Right lobe of liver (tissue), 6 donors: ENCODE results near the gene TCF7L2. TPM values are rescaled to one million over a fixed set of nuclear protein-coding genes. Genes with fewer than 3 reads are reported as not detected.

ENCODE experiments used
- ATAC-seq, 4 donors: fragments of 200-7000 bp; cut with Tn5 transposase; one replicate each; pipeline ENCODE4 v1.9.1; 2020; ENCODE audit warnings: mild to moderate bottlenecking in 4 of 4, moderate library complexity in 4 of 4
- DNase-seq, 3 donors: peaks; one replicate each; pipeline ENCODE4 v3.0.0-alpha.2; 2020
- H3K27ac ChIP-seq, 3 donors: fragments of 200-600 bp; one replicate each; pipeline ENCODE4 v1.8.0; 2022
- H3K27me3 ChIP-seq, 2 donors: fragments of 200-600 bp; one replicate each; pipeline ENCODE4 v1.8.0; 2022
- H3K36me3 ChIP-seq, 4 donors: fragments of 200-600 bp; sonication (generic) in 1 of 4; one replicate each; pipeline versions ENCODE4 v1.5.1 to v1.8.0; 2017 to 2022; ENCODE audit warnings: control low read depth in 1 of 4
- H3K4me1 ChIP-seq, 4 donors: fragments of 200-600 bp; sonication (generic) in 1 of 4; one replicate each; pipeline versions ENCODE4 v1.5.1 to v1.8.0; 2017 to 2022; ENCODE audit warnings: control low read depth in 1 of 4
- H3K4me3 ChIP-seq, 3 donors: fragments of 200-600 bp; one replicate each; pipeline ENCODE4 v1.8.0; 2022
- H3K9me3 ChIP-seq, 4 donors: fragments of 200-600 bp; sonication (generic) in 1 of 4; one replicate each; pipeline versions ENCODE4 v1.5.1 to v1.8.0; 2017 to 2022; ENCODE audit warnings: control low read depth in 1 of 4
- POLR2A ChIP-seq: fragments of 450-650 bp; IDR thresholded peaks from one replicate; pipeline ENCODE4 v1.6.1; 2017; ENCODE audit warnings: antibody characterized with exemption, mild to moderate bottlenecking
- WGBS: methylation state at CpG from one replicate; pipeline ENCODE4 v1.1.6; 2018; ENCODE audit warnings: low coverage, low lambda C conversion rate; ENCODE audit not compliant: insufficient coverage; ENCODE audit errors: missing lambda C conversion rate; 5-methylcytosine and 5-hydroxymethylcytosine counted together
- intact Hi-C, 2 donors: fragments of 100-400 bp; cut with DNase I; formaldehyde crosslinking; loops; one replicate each; pipeline versions ENCODE4 v1.11.2 to v1.14.1; 2022
- total RNA-seq, 6 experiments: library from RNA; depleted of rRNA in 2 of 6; stranded (reverse); fragments of >200 nt in 2 of 6; fragmentation: NEBNext Ultra II Directional in 3 of 6; extraction: Animal tissue kit (Norgen Biotek cat#: 25700) in 3 of 6; gene quantifications; one replicate each; pipeline versions ENCODE4 v1.1.0 to v1.2.4, GENCODE V29; 2016 to 2023
- TF ChIP-seq, protein P1 (sequence below), 4 donors: fragments of 200-600 bp in 3 of 4; fragments of 450-650 bp in 1 of 4; IDR thresholded peaks; one replicate each; pipeline versions ENCODE4 v1.5.1 to v1.8.0; 2016 to 2022; ENCODE audit warnings: antibody characterized with exemption in 4 of 4, mild to moderate bottlenecking in 2 of 4
- donor health status: DM: no; HTN: yes; CAD: no.
- donor health status: DM: no; HTN: no; CAD: no.
- donor health status: DM: no; HTN: no; CAD: no.
- donor health status: DM: no; HTN: yes; CAD: no.
- donor health status: DM: no; HTN: yes; CAD: no.

TCF7L2 gene
- total RNA-seq, 6 experiments from 2014 or later, result 9.4 to 33.2 (median 16.7) TPM

DNA sequence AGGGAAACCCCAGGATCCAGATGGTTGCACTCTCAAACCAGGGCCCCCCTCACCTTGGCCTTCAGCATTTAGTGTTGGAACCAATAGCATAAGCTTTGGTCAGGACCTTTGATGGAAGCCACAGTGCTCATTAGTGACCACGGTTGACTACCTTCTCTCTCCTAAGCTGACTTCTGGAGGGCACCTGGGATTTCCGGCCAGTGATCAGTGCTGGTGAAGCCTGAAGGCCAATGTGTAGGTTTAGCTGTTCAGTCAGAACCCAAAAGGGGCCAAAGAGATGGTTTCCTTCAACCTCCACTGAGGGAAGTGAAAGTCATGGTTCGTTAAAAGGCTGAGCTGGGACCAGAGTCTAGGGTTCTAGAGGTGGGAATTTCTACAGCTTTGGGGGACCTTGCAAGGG lies 46.4 kb downstream of the TCF7L2 start:
- TF ChIP-seq, protein P1, sequence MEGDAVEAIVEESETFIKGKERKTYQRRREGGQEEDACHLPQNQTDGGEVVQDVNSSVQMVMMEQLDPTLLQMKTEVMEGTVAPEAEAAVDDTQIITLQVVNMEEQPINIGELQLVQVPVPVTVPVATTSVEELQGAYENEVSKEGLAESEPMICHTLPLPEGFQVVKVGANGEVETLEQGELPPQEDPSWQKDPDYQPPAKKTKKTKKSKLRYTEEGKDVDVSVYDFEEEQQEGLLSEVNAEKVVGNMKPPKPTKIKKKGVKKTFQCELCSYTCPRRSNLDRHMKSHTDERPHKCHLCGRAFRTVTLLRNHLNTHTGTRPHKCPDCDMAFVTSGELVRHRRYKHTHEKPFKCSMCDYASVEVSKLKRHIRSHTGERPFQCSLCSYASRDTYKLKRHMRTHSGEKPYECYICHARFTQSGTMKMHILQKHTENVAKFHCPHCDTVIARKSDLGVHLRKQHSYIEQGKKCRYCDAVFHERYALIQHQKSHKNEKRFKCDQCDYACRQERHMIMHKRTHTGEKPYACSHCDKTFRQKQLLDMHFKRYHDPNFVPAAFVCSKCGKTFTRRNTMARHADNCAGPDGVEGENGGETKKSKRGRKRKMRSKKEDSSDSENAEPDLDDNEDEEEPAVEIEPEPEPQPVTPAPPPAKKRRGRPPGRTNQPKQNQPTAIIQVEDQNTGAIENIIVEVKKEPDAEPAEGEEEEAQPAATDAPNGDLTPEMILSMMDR (IDR thresholded peaks at IDR 0.05), result no peak
- no peak for TF ChIP-seq POLR2A
- DNase-seq (no peak), ATAC-seq (no peak)
- intact Hi-C loops, result no loop called here
- Histone ChIP-seq H3K4me1 (peaks cover 0 to 7% (median 0%) of the 10 kb centered on the region in 4 donors), H3K36me3 (no peaks in the 10 kb centered on the region), H3K27me3 (no peaks in the 10 kb centered on the region), H3K4me3 (no peak overlapping the region), H3K9me3 (no peaks in the 10 kb centered on the region), H3K27ac (no peak overlapping the region)
- WGBS, result 83% methylated on average over 1 of the region's 3 CpGs

DNA sequence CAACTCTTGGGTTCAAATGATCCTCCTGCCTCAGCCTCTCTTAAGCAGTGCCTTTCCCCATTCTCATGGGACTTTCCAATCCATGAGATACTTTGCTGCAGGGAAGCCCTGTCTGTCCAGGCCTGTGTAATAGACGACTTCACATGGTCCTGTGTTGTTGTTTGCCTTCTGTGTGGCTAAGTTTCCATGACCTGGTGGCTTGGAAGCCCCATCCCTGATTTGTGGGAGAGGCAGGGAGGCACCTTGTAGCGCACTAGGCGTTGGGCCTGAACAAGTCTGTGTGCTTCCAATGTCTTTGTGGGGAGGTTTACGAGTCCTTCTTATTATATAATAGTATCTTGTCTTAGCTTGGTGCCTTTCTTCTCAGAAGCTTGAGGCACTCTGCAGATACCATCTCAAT lies 49.1 kb downstream of the TCF7L2 start:
- DNase-seq (no peak), ATAC-seq (no peak)
- Histone ChIP-seq H3K27me3 (no peaks in the 10 kb centered on the region), H3K9me3 (no peaks in the 10 kb centered on the region), H3K4me1 (peaks cover 0 to 16% (median 0%) of the 10 kb centered on the region in 4 donors), H3K27ac (no peak overlapping the region), H3K36me3 (no peaks in the 10 kb centered on the region), H3K4me3 (no peak overlapping the region)
- WGBS, result 83% methylated on average over 2 of the region's 4 CpGs
- intact Hi-C loops, result no loop called here
- no peak for TF ChIP-seq POLR2A

DNA sequence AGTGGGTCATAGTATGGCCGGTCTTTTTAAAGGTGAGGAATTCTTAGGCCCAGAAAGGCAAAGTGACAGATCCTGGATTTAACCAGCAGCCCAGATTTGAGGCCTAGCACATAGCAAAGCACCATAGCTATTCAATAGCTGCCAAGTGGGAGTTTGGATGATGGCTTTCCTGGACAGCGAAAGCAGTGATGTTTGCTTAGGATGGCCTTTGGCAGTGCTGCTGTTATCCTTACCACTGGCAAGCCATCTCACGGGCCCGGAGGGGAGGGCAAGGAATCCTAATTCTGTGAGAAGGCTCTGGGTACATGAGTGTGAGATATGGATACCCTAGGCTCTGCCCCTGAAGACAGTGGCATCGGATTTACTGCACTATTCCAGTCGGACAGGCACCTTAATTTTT lies 50.4 kb downstream of the TCF7L2 start:
- peak; percentile 56 to 88 (median 72) for ATAC-seq
- no peaks in the 10 kb centered on the region for H3K9me3 ChIP-seq
- no peak overlapping the region for H3K27ac ChIP-seq
- H3K4me3 ChIP-seq, result no peak overlapping the region
- no peaks in the 10 kb centered on the region for H3K36me3 ChIP-seq
- TF ChIP-seq, protein P1 (IDR thresholded peaks at IDR 0.05), result no peak
- TF ChIP-seq POLR2A, result no peak
- intact Hi-C loops, result no loop called here
- no CpG with 5 or more reads among the region's 6 CpGs for WGBS
- peaks cover 0 to 17% (median 0%) of the 10 kb centered on the region in 4 donors for H3K4me1 ChIP-seq
- peak in 1 of 3 donors; percentile 60 for DNase-seq
- no peaks in the 10 kb centered on the region for H3K27me3 ChIP-seq

DNA sequence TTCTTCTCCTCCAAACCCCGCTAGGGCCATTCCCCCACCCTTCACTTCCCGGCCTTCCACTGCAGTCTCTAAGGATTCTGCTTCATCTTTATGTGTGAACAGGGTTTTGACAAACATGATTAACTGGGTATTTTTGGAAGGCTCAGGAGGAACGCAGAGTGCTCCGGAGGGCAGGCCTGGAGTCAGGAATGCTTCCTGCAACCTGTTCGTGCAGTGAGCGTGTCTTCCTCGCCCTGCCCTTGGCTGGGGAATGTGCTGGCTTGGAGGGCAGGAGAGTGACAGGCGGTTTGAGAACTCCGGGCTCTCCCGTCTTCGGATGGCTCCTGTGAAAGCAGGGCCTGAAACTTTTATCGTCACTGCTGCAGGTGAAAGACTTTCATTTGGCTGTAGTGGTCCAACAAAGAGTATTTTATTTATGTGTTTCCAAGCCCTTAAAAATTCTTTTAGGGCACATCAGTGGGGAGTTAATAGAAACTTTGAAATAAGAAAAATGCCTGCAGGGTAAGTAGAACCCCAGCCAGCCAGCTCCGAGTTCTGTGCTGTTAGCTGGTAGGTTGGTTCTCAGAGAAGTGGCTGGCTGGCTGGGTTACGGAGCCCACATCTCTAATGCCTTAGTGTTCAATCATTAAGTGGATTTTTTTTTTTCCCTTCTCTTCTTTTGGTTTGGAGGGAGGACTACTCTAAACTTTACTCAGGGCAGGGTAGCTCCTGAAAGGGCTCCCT lies 51.0 kb downstream of the TCF7L2 start:
- no peak overlapping the region for H3K4me3 ChIP-seq
- no peaks in the 10 kb centered on the region for H3K9me3 ChIP-seq
- no peak overlapping the region for H3K27ac ChIP-seq
- H3K4me1 ChIP-seq, result peaks cover 0 to 17% (median 0%) of the 10 kb centered on the region in 4 donors
- no peak for DNase-seq
- TF ChIP-seq, protein P1 (IDR thresholded peaks at IDR 0.05), result no peak
- no peak for TF ChIP-seq POLR2A
- no peaks in the 10 kb centered on the region for H3K36me3 ChIP-seq
- ATAC-seq, result no peak
- H3K27me3 ChIP-seq, result no peaks in the 10 kb centered on the region
- intact Hi-C loops, result no loop called here
- WGBS, result 86% methylated on average over 13 of the region's 14 CpGs

DNA sequence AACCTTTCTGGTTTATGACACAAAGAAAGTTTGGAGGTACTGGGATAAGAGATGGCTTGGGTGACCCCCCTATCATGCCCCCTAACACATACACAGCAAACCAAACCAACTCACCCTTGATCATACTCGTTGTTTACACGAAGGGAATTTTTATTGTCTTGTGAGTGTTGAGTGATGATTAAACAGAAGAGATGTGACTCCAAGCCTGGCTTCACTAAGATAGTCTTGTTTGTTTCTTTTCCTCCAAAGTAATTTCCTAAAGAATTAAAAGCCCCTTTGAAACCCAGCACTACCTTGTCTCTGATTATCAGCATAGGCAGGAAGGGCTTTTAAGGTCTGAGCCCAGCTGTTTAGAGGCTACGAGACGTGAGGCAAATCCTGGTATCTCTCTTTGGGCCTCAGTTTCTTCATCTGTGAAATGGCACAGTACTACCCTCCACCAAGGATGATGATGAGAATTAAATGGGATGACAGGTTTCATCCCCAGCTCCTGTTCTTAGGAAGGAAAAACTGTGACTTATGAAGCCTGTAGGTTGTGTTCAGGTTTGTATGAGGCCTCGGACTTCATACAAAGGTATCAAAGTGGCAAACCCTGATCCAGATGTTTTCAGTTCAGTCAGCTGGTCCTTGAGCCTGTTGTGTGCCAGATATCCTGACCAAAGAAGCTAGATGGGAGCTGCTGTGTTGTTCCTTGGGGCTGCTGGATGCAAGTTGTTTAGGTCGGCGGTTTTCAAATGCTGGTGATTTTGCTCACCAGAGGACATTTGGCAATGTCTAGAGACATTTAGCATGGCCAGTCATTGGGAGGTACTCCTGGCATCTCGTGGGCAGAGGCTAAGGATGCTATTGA lies 51.8 kb downstream of the TCF7L2 start:
- no peaks in the 10 kb centered on the region for H3K36me3 ChIP-seq
- H3K4me3 ChIP-seq, result no peak overlapping the region
- 83% methylated on average over 5 of the region's 8 CpGs for WGBS
- H3K27ac ChIP-seq, result no peak overlapping the region
- ATAC-seq, result no peak
- no peaks in the 10 kb centered on the region for H3K27me3 ChIP-seq
- no peak for TF ChIP-seq POLR2A
- TF ChIP-seq, protein P1 (IDR thresholded peaks at IDR 0.05), result no peak
- no peak for DNase-seq
- intact Hi-C loops, result no loop called here
- H3K4me1 ChIP-seq, result peaks cover 0 to 24% (median 0%) of the 10 kb centered on the region in 4 donors
- H3K9me3 ChIP-seq, result no peaks in the 10 kb centered on the region
